Measurements from ENCODE around the gene RCN2.

RCN2 gene

GRCh38 chr15:76974456-76975036, 43.0 kb downstream of the RCN2 start:
- DNase-seq = no peak

- DNase-seq = no peak
These were observed 44.6 kb downstream of the RCN2 start for GRCh38 chr15:76976141-76976540.

GRCh38 chr15:76976572-76977270, 45.2 kb downstream of the RCN2 start:
- DNase-seq = no peak

GRCh38 chr15:76978522-76979330, 47.2 kb downstream of the RCN2 start:
- no peak for DNase-seq

GRCh38 chr15:76979331-76979925, 47.9 kb downstream of the RCN2 start:
- no peak for DNase-seq

GRCh38 chr15:76979996-76980520, 48.5 kb downstream of the RCN2 start:
- no peak for DNase-seq

- DNase-seq = no peak
These were observed 50.8 kb downstream of the RCN2 start for GRCh38 chr15:76982356-76982755.

GRCh38 chr15:76982756-76983155, 51.2 kb downstream of the RCN2 start:
- DNase-seq = no peak

- no peak for DNase-seq
These were observed 52.2 kb downstream of the RCN2 start for GRCh38 chr15:76983590-76984375.

- DNase-seq = no peak
These were observed 55.2 kb downstream of the RCN2 start for GRCh38 chr15:76986743-76987142.

- no peak for DNase-seq
These were observed 55.7 kb downstream of the RCN2 start for GRCh38 chr15:76987276-76987675.

- DNase-seq = no peak
These were observed 56.6 kb downstream of the RCN2 start for GRCh38 chr15:76987896-76988860.

GRCh38 chr15:76988867-76989780, 57.6 kb downstream of the RCN2 start:
- no peak for DNase-seq

GRCh38 chr15:76991048-76991447, 59.5 kb downstream of the RCN2 start:
- DNase-seq = no peak

GRCh38 chr15:76991741-76992645, 60.4 kb downstream of the RCN2 start:
- no peak for DNase-seq

- no peak for DNase-seq
These were observed 61.7 kb downstream of the RCN2 start for GRCh38 chr15:76993114-76993725.

GRCh38 chr15:76994001-76994400, 62.5 kb downstream of the RCN2 start:
- no peak for DNase-seq

- no peak for DNase-seq
These were observed 62.9 kb downstream of the RCN2 start for GRCh38 chr15:76994496-76994895.

Measured in SHP77 treated with DMSO at 0.1 percent for 48 hours (cell line).